ENCODE results near the gene CDH2. TPM values are rescaled to one million over a fixed set of nuclear protein-coding genes. Genes with fewer than 3 reads are reported as not detected.

The CDH2 gene
- total RNA-seq, 1 donor from 2014 or later = 363 TPM

DNA sequence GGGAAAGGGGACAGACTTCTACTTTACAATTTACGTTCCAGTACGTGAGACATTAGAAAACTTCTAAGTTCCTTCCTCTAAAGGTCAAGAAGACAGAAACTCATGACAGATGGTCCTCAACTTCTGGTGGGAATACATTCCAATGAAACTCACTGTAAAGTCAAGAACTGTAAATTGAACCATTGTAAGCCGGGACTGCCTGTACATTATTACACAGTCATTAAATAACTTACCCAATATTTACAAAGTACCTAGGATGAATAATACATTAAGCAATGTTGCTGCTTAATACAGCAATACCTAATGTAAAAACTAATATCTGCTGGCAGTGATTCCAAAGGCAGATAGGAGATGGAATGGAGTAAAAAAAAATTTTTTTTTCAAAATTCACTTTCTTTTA lies 51.9 kb downstream of the CDH2 start:
- peaks cover 12% of the 10 kb centered on the region for H3K36me3 ChIP-seq (ENCODE audit: insufficient read depth, low read length)
- no peaks in the 10 kb centered on the region for H3K27me3 ChIP-seq (ENCODE audit: insufficient read depth, low read length)
- Mint-ChIP-seq H3K4me1 (ENCODE audit: low read depth, unreplicated experiment) (peaks cover 57% of the 10 kb centered on the region), H3K4me3 (ENCODE audit: unreplicated experiment) (no peak overlapping the region), H3K27ac (ENCODE audit: unreplicated experiment) (peak overlapping the region; percentile 48), H3K36me3 (ENCODE audit: low read depth, unreplicated experiment) (no peaks in the 10 kb centered on the region), H3K27me3 (ENCODE audit: low read depth, unreplicated experiment) (no peaks in the 10 kb centered on the region), H3K9me3 (ENCODE audit: unreplicated experiment) (no peaks in the 10 kb centered on the region)
- H3K9me3 ChIP-seq (ENCODE audit: insufficient read depth, low read depth, low read length) = no peaks in the 10 kb centered on the region
- no peak overlapping the region for H3K4me3 ChIP-seq (ENCODE audit: insufficient read depth, low read depth, low read length)
- peaks cover 23% of the 10 kb centered on the region for H3K4me1 ChIP-seq (ENCODE audit: insufficient read depth, low read length)
- TF ChIP-seq, protein P1, sequence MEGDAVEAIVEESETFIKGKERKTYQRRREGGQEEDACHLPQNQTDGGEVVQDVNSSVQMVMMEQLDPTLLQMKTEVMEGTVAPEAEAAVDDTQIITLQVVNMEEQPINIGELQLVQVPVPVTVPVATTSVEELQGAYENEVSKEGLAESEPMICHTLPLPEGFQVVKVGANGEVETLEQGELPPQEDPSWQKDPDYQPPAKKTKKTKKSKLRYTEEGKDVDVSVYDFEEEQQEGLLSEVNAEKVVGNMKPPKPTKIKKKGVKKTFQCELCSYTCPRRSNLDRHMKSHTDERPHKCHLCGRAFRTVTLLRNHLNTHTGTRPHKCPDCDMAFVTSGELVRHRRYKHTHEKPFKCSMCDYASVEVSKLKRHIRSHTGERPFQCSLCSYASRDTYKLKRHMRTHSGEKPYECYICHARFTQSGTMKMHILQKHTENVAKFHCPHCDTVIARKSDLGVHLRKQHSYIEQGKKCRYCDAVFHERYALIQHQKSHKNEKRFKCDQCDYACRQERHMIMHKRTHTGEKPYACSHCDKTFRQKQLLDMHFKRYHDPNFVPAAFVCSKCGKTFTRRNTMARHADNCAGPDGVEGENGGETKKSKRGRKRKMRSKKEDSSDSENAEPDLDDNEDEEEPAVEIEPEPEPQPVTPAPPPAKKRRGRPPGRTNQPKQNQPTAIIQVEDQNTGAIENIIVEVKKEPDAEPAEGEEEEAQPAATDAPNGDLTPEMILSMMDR (IDR thresholded peaks at IDR 0.05; ENCODE audit: insufficient read depth, low read depth, low read length) = no peak
- TF ChIP-seq EZH2 (IDR thresholded peaks at IDR 0.05; ENCODE audit: insufficient read depth, low read length) = no peak
- peak overlapping the region; percentile 4 for H3K27ac ChIP-seq (ENCODE audit: low read depth, low read length)
- peaks cover 100% of the 10 kb centered on the region for H3K79me2 ChIP-seq (ENCODE audit: insufficient read depth, low read length)
- H3K9ac ChIP-seq (ENCODE audit: low read length) = no peak overlapping the region
- H4K20me1 ChIP-seq (ENCODE audit: insufficient read depth, low read length) = peaks cover 44% of the 10 kb centered on the region
- FAIRE-seq (no peak), DNase-seq (ENCODE audit: low read depth) (no peak)
- no peak overlapping the region for H2AFZ ChIP-seq (ENCODE audit: low read depth, low read length)
- H3K4me2 ChIP-seq (ENCODE audit: low read length) = peak overlapping the region; percentile 45

DNA sequence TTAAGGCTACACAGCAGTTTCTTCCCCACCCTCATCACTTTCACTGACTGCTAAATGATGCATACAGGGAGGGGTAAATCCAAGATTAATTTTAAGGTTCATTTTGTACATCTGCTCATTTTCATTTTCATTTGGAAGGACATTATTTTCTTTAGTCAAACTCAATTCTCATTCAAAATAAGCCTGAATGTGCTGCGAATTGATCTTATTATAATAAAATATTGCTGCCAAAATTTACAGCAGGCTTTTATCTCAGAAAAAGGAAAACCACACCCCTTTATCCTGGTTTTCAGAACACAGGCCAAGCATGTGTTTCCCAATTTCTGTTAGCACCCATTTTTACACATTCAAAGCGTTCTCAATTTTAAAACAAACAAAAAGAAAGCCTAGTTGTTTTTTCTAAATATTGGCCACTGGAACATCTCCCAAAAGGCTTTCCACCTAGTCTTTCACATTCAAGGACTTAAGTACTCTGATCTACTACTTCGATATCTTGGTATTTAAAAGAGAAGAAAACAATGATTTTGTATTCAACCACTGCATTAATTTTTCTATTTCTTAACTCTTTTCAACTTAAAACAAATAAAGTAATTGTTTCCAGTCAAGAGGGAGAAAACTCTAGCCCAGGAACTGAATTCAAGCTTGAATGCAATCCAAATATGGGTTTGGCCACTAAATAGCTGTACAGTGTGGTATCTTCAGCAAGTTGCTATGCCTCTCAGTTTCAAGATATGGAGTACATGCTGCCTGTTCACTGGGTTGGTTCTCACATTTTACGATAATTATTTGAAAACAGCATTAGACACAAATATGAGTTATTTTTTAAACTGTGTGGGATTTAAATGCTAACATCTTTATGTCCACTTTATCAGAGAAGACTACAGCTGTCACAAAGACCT lies 52.5 kb downstream of the CDH2 start:
- Histone ChIP-seq H3K79me2 (ENCODE audit: insufficient read depth, low read length) (peaks cover 100% of the 10 kb centered on the region), H2AFZ (ENCODE audit: low read depth, low read length) (no peak overlapping the region), H3K27ac (ENCODE audit: low read depth, low read length) (peak overlapping the region; percentile 4), H3K9ac (ENCODE audit: low read length) (peak overlapping the region; percentile 17), H3K27me3 (ENCODE audit: insufficient read depth, low read length) (no peaks in the 10 kb centered on the region), H3K4me3 (ENCODE audit: insufficient read depth, low read depth, low read length) (no peak overlapping the region), H3K9me3 (ENCODE audit: insufficient read depth, low read depth, low read length) (no peaks in the 10 kb centered on the region), H3K36me3 (ENCODE audit: insufficient read depth, low read length) (peaks cover 9% of the 10 kb centered on the region), H3K4me2 (ENCODE audit: low read length) (peak overlapping the region; percentile 45), H4K20me1 (ENCODE audit: insufficient read depth, low read length) (peaks cover 46% of the 10 kb centered on the region), H3K4me1 (ENCODE audit: insufficient read depth, low read length) (peaks cover 23% of the 10 kb centered on the region)
- Mint-ChIP-seq H3K27ac (ENCODE audit: unreplicated experiment) (peak overlapping the region; percentile 48), H3K9me3 (ENCODE audit: unreplicated experiment) (no peaks in the 10 kb centered on the region), H3K27me3 (ENCODE audit: low read depth, unreplicated experiment) (no peaks in the 10 kb centered on the region), H3K36me3 (ENCODE audit: low read depth, unreplicated experiment) (no peaks in the 10 kb centered on the region), H3K4me1 (ENCODE audit: low read depth, unreplicated experiment) (peaks cover 59% of the 10 kb centered on the region), H3K4me3 (ENCODE audit: unreplicated experiment) (no peak overlapping the region)
- FAIRE-seq (peak; percentile 17), DNase-seq (ENCODE audit: low read depth) (peak; percentile 44)
- no peak for TF ChIP-seq EZH2 (IDR thresholded peaks at IDR 0.05; ENCODE audit: insufficient read depth, low read length)
- TF ChIP-seq, protein P1 (IDR thresholded peaks at IDR 0.05; ENCODE audit: insufficient read depth, low read depth, low read length) = no peak
